GM12878 (cell line): ENCODE measurements around the gene RPL38. TPM values are rescaled to one million over a fixed set of nuclear protein-coding genes. Genes with fewer than 3 reads are reported as not detected.

ENCODE experiments used
- BRCA1 ChIP-seq: IDR thresholded peaks from 2 replicates; pipeline ENCODE4 v1.6.1; 2011; ENCODE audit warnings: low read depth, low read length, improper control_type of control experiment
- CBX5 ChIP-seq: sonication (generic); IDR thresholded peaks from 2 replicates; pipeline ENCODE4 v1.6.1; 2016; ENCODE audit warnings: low read depth, moderate library complexity, mild to moderate bottlenecking, inconsistent platforms
- E2F8 ChIP-seq: fragments of 450-650 bp; IDR thresholded peaks from 2 replicates; pipeline ENCODE4 v1.6.1; 2018; ENCODE audit warnings: mild to moderate bottlenecking, low read depth, moderate library complexity; ENCODE audit not compliant: partially characterized antibody
- E4F1 ChIP-seq: fragments of 450-650 bp; IDR thresholded peaks from 2 replicates; pipeline ENCODE4 v1.6.1; 2018; ENCODE audit warnings: borderline replicate concordance, mild to moderate bottlenecking; ENCODE audit not compliant: partially characterized antibody
- EED ChIP-seq: sonication (generic); IDR thresholded peaks from 2 replicates; pipeline ENCODE4 v1.6.1; 2016; ENCODE audit warnings: antibody characterized with exemption, low read depth
- EP300 ChIP-seq, 2 experiments: fragments of 150-350 bp in 1 of 2; IDR thresholded peaks; 2 replicates each; pipeline ENCODE4 v1.6.1; 2011 to 2012; ENCODE audit warnings: low read depth in 2 of 2, low read length in 2 of 2, borderline replicate concordance in 1 of 2, improper control_type of control experiment in 1 of 2, inconsistent platforms in 1 of 2; ENCODE audit not compliant: control insufficient read depth in 1 of 2
- HDAC6 ChIP-seq: fragments of 200-600 bp; sonication (generic); IDR thresholded peaks from one replicate; pipeline ENCODE4 v1.8.0; 2017; ENCODE audit warnings: antibody characterized with exemption; ENCODE audit not compliant: unreplicated experiment
- IKZF2 ChIP-seq, 2 experiments: fragments of 450-650 bp; IDR thresholded peaks; 2 replicates each; pipeline ENCODE4 v1.6.1; 2017; ENCODE audit warnings: mild to moderate bottlenecking in 2 of 2, moderate library complexity in 2 of 2
- MTA2 ChIP-seq: fragments of 450-650 bp; IDR thresholded peaks from 2 replicates; pipeline ENCODE4 v1.6.1; 2016; ENCODE audit warnings: low read depth, mild to moderate bottlenecking, moderate library complexity
- NBN ChIP-seq: fragments of 450-650 bp; IDR thresholded peaks from 2 replicates; pipeline ENCODE4 v1.6.1; 2016
- POU2F2 ChIP-seq: IDR thresholded peaks from 3 replicates; pipeline ENCODE4 v1.6.1; 2011; ENCODE audit warnings: low read depth, mild to moderate bottlenecking, low read length, borderline replicate concordance
- SIX5 ChIP-seq: IDR thresholded peaks from 2 replicates; pipeline ENCODE4 v1.6.1; 2011; ENCODE audit warnings: mild to moderate bottlenecking, low read depth, low read length, moderate library complexity; ENCODE audit not compliant: severe bottlenecking
- SKIL ChIP-seq: fragments of 450-650 bp; IDR thresholded peaks from 2 replicates; pipeline ENCODE4 v1.6.1; 2017; ENCODE audit warnings: mild to moderate bottlenecking, low read depth, inconsistent platforms; ENCODE audit not compliant: poor library complexity, severe bottlenecking
- SREBF1 ChIP-seq: IDR thresholded peaks from 2 replicates; pipeline ENCODE4 v1.6.1; 2012; ENCODE audit warnings: mild to moderate bottlenecking, low read length
- TBL1XR1 ChIP-seq: IDR thresholded peaks from 2 replicates; pipeline ENCODE4 v1.6.1; 2012; ENCODE audit warnings: low read depth, low read length, improper control_type of control experiment
- ZNF207 ChIP-seq: fragments of 450-650 bp; IDR thresholded peaks from 2 replicates; pipeline ENCODE4 v1.6.1; 2014; ENCODE audit warnings: antibody characterized with exemption, mild to moderate bottlenecking, borderline replicate concordance
- ZNF217 ChIP-seq: fragments of 450-650 bp; IDR thresholded peaks from 2 replicates; pipeline ENCODE4 v1.6.1; 2017; ENCODE audit warnings: antibody characterized with exemption, mild to moderate bottlenecking
- polyA plus RNA-seq, 11 experiments: library from polyadenylated mRNA; depleted of rRNA in 4 of 11; unstranded in 6 of 11; stranded (reverse) in 5 of 11; fragments of >200 nt; fragmentation: Nextera tagmentation in 4 of 11; fragmentation: Illumina TruSeq in 1 of 11; extraction: Ambion mirVana in 4 of 11; extraction: Trizol in 1 of 11; gene quantifications; 1 replicate in 1 of 11; 2 replicates in 10 of 11; pipeline versions ENCODE4 v1.2.1 to v1.2.3, GENCODE V29; 2011 to 2016; ENCODE audit warnings: inconsistent platforms in 2 of 11, missing spikeins in 2 of 11, low read depth in 1 of 11
- total RNA-seq, 4 experiments: library from RNA; depleted of rRNA in 3 of 4; stranded (reverse); fragments of >200 nt in 3 of 4; fragmentation: Illumina TruSeq in 1 of 4; extraction: Trizol in 1 of 4; gene quantifications; 2 replicates each; pipeline versions ENCODE4 v1.2.1 to v1.2.3, GENCODE V29; 2013 to 2021

The RPL38 gene
- total and polyA plus RNA-seq, 10 of the 15 experiments (the other 5 are each of a cell fraction or from before 2014, with no cell fraction given): 1,318 to 4,938 (median 2,673) TPM

GRCh38 chr17:74203439-74204240 is at the start of gene RPL38 (continued):
- TF ChIP-seq ZNF207 (peak; percentile 91), HDAC6 (peak; percentile 79), NBN (peak; percentile 97; the same call in 1 of the 2 replicates), EP300 (IDR thresholded peaks at IDR 0.05; ENCODE audit: borderline replicate concordance in 1 of 2, control insufficient read depth in 1 of 2, low read depth in 2 of 2, low read length in 2 of 2) (0 out of 4 replicates have a peak, but pooled peaks of 1 of the 2 experiments have one; percentile 34), BRCA1 (no peak), EED (no peak), SKIL (peak; percentile 75), SIX5 (peak; percentile 60), MTA2 (peak; percentile 39), IKZF2 (IDR thresholded peaks at IDR 0.05) (peak; percentile 10 to 50; a peak in 1 of 4 replicates), E2F8 (peak; percentile 84), E4F1 (peak; percentile 68), CBX5 (no peak; the same call in 1 of the 2 replicates), TBL1XR1 (peak; percentile 90), POU2F2 (peak; percentile 94), SREBF1 (no peak), ZNF217 (no peak)
